ENCODE data around the gene TBC1D3K. TPM values are rescaled to one million over a fixed set of nuclear protein-coding genes. Genes with fewer than 3 reads are reported as not detected.
"Not testable (repeated sequence)": the region's sequence is repeated elsewhere in the genome, so short reads cannot be mapped to it uniquely, and the experiment has no call there.

TBC1D3K gene
- total and polyA plus RNA-seq, 2 donors (not counting 3 experiments of a cell fraction or from before 2014, with no cell fraction given) = not detected

DNA sequence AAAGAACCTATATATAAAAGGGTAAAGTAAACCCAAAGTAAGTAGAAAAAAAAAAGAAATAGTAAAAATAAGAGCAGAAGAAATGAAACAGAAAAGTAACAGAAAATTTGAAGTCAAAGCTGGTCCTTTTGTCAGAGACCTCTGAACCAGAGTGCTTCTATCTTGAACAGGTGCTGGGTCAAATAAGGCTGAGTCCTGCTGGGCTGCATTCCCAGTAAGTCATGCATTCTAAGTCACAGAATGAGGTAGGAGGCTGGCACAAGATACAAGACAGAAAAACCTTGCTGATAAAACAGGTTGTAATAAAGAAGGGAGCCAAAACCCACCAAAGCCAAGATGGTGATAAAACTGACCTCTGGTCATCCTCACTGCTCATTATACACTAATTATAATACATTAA is 27.3 kb upstream of the TBC1D3K start:
- H3K9me3 ChIP-seq (replicated peaks; ENCODE audit: control insufficient read depth, insufficient read depth, low read length); H3K4me1 ChIP-seq (ENCODE audit: control insufficient read depth, extremely low read depth, insufficient read depth, low read length); CTCF ChIA-PET; FAIRE-seq; H4K20me1 ChIP-seq (replicated peaks; ENCODE audit: control insufficient read depth, extremely low read depth, insufficient read depth, low read length); DNase-seq (ENCODE audit: low read depth, low spot score); H3K36me3 ChIP-seq (ENCODE audit: control insufficient read depth in 2 of 2, extremely low read depth in 1 of 2, insufficient read depth in 2 of 2, low read length in 2 of 2); BruUV-seq (replicated peaks); H3K4me2 ChIP-seq (ENCODE audit: insufficient read depth, low read length); H3K9me1 ChIP-seq (replicated peaks; ENCODE audit: control insufficient read depth, extremely low read depth, insufficient read depth, low read length); H3K27ac ChIP-seq (ENCODE audit: insufficient read depth, low read depth, low read length); dilution Hi-C loops (cut with MboI; ENCODE audit: extremely low pct_ligation_motif_present, low sequenced_read_pairs); H3K9ac ChIP-seq (replicated peaks; ENCODE audit: extremely low read depth, insufficient read depth, low read length); H2AFZ ChIP-seq (ENCODE audit: low read depth, low read length); intact Hi-C loops (cut with micrococcal nuclease); POLR2A ChIA-PET; H3K4me3 ChIP-seq (replicated peaks in 1 of 3; ENCODE audit: insufficient read depth in 1 of 3, low read depth in 1 of 3, low read length in 3 of 3); H3K27me3 ChIP-seq (ENCODE audit: control insufficient read depth in 2 of 2, insufficient read depth in 2 of 2, low read length in 2 of 2); H3K79me2 ChIP-seq (ENCODE audit: control insufficient read depth, insufficient read depth, low read length): not testable (repeated sequence)

Small RNA genes within 50 kb of the gene (small RNA-seq; reads per million reads assigned to genes)
- gene RF00001 (ENCODE audit: insufficient read depth, insufficient read length, low read depth, low replicate concordance) (not detected), gene RNU6-489P (ENCODE audit: insufficient read depth, insufficient read length, low read depth, low replicate concordance) (not detected)

Other genes starting within 250 kb of the TBC1D3K start
- not detected in 2 replicates for gene HNF1B, start 179.4 kb upstream of the TBC1D3K start, total RNA-seq
- gene HNF1B, start 179.4 kb upstream of the TBC1D3K start, polyA plus RNA-seq = not detected in 2 replicates
- 4.6 and 8.5 TPM in 2 replicates for gene TBC1D3L, start 64.6 kb downstream of the TBC1D3K start, total RNA-seq
- gene TBC1D3L, start 64.6 kb downstream of the TBC1D3K start, polyA plus RNA-seq = 14.4 and 16.6 TPM in 2 replicates
- 2.7 and 2.9 TPM in 2 replicates for gene TBC1D3D, start 79.6 kb downstream of the TBC1D3K start, total RNA-seq
- gene TBC1D3D, start 79.6 kb downstream of the TBC1D3K start, polyA plus RNA-seq = not detected in 2 replicates
- not detected in 2 replicates for gene TBC1D3C, start 144.2 kb downstream of the TBC1D3K start, total RNA-seq
- not detected in 2 replicates for gene TBC1D3C, start 144.2 kb downstream of the TBC1D3K start, polyA plus RNA-seq
- gene TBC1D3E, start 203.5 kb downstream of the TBC1D3K start, total RNA-seq = not detected in 2 replicates
- not detected in 2 replicates for gene TBC1D3E, start 203.5 kb downstream of the TBC1D3K start, polyA plus RNA-seq